Liver (tissue), 3 donors: Measurements from ENCODE around the gene ARVCF.

ENCODE experiments used
- RXRA ChIP-seq, 2 donors: IDR thresholded peaks; 2 replicates each; pipeline ENCODE4 v1.6.1; 2017 to 2018; ENCODE audit warnings: antibody characterized with exemption in 2 of 2, mild to moderate bottlenecking in 1 of 2
- TF ChIP-seq, protein P1 (sequence below): fragments of 150-350 bp; IDR thresholded peaks from 2 replicates; pipeline ENCODE4 v1.5.1; 2017; ENCODE audit warnings: improper control_type of control experiment, low read depth, low read length; ENCODE audit not compliant: missing input control
- TF ChIP-seq, protein P2 (sequence below): IDR thresholded peaks from 2 replicates; pipeline ENCODE4 v1.6.1; 2016; ENCODE audit warnings: antibody characterized with exemption
- donor health status: healthy.
- donor health status: healthy.

- TF ChIP-seq, protein P1, sequence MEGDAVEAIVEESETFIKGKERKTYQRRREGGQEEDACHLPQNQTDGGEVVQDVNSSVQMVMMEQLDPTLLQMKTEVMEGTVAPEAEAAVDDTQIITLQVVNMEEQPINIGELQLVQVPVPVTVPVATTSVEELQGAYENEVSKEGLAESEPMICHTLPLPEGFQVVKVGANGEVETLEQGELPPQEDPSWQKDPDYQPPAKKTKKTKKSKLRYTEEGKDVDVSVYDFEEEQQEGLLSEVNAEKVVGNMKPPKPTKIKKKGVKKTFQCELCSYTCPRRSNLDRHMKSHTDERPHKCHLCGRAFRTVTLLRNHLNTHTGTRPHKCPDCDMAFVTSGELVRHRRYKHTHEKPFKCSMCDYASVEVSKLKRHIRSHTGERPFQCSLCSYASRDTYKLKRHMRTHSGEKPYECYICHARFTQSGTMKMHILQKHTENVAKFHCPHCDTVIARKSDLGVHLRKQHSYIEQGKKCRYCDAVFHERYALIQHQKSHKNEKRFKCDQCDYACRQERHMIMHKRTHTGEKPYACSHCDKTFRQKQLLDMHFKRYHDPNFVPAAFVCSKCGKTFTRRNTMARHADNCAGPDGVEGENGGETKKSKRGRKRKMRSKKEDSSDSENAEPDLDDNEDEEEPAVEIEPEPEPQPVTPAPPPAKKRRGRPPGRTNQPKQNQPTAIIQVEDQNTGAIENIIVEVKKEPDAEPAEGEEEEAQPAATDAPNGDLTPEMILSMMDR, result no peak
- TF ChIP-seq, protein P2, sequence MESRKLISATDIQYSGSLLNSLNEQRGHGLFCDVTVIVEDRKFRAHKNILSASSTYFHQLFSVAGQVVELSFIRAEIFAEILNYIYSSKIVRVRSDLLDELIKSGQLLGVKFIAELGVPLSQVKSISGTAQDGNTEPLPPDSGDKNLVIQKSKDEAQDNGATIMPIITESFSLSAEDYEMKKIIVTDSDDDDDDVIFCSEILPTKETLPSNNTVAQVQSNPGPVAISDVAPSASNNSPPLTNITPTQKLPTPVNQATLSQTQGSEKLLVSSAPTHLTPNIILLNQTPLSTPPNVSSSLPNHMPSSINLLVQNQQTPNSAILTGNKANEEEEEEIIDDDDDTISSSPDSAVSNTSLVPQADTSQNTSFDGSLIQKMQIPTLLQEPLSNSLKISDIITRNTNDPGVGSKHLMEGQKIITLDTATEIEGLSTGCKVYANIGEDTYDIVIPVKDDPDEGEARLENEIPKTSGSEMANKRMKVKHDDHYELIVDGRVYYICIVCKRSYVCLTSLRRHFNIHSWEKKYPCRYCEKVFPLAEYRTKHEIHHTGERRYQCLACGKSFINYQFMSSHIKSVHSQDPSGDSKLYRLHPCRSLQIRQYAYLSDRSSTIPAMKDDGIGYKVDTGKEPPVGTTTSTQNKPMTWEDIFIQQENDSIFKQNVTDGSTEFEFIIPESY, result no peak
- no peak for TF ChIP-seq RXRA (IDR thresholded peaks at IDR 0.05)
Measured at GRCh38 chr22:19930551-19931486, 85.8 kb downstream of the ARVCF start.
